ENCODE measurements around the gene FLYWCH1. TPM values are rescaled to one million over a fixed set of nuclear protein-coding genes. Genes with fewer than 3 reads are reported as not detected.

FLYWCH1 gene
- total RNA-seq, 1 experiment from 2014 or later, result 12.5 TPM

DNA sequence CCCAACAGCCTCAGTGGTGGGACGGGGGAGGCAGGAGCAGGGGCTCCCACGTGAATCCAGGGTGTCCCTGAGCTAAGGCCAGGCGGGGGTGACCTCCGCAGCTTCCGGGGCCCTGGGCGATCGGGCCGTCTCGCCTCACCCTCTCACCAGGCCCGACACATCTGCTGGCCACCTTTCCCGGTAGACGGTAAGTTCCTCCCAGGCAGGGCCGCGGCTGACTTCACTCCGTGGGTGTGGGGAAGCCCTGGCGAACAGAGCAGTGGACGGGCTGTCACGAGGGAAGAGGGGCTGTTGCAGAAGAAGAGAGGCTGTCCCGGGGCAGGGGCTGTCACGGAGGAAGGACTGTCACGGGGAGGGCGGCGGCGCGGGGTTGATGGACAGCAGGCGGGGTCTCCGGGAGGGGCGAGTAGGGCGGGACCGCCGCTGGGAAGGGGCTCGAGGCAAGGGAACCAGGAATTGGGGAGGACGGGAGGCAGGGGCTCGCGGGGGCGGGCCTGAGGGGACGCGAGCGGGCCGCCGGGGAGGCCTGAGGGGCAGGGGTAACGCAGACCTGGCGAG lies 68.0 kb downstream of the FLYWCH1 start:
- Mint-ChIP-seq H3K27ac (peak overlapping the region in 2 of 3 experiments; percentile 14 to 85; a peak in 3 of 7 replicates), H3K36me3 (ENCODE audit: insufficient read depth in 1 of 3, low read depth in 3 of 3) (peaks cover 7 to 33% (median 24%) of the 10 kb centered on the region in 3 experiments; a peak in 6 of 7 replicates), H3K9me3 (no peaks in the 10 kb centered on the region), H3K4me3 (peak overlapping the region; percentile 87 to 90), H3K27me3 (ENCODE audit: low read depth) (peaks cover 3% of the 10 kb centered on the region), H3K4me1 (peaks cover 26 to 31% of the 10 kb centered on the region in 2 experiments)
- Histone ChIP-seq H2BK120ac (ENCODE audit: low read depth, low read length, poor library complexity, severe bottlenecking) (no peak overlapping the region), H3K79me2 (ENCODE audit: insufficient read depth, low read length) (no peaks in the 10 kb centered on the region; the same call in 1 of the 2 replicates), H3K4me2 (ENCODE audit: insufficient read depth, insufficient read length, low read length) (peak overlapping the region; percentile 28), H3K27ac (ENCODE audit: insufficient read length, low read depth, low read length) (no peak overlapping the region), H2BK15ac (ENCODE audit: low read depth, low read length) (no peak overlapping the region), H3T11ph (ENCODE audit: low read length) (no peak overlapping the region), H3K56ac (ENCODE audit: insufficient read length, low read depth, low read length) (no peak overlapping the region), H2BK12ac (ENCODE audit: insufficient read length, low read depth, low read length) (no peak overlapping the region), H3K9me3 (ENCODE audit: control insufficient read depth, low read depth, low read length) (no peaks in the 10 kb centered on the region), H4K8ac (replicated peaks; ENCODE audit: insufficient read length, low read depth, low read length) (no peak overlapping the region), H3K18ac (ENCODE audit: insufficient read length, low read depth, low read length) (no peak overlapping the region), H3K79me1 (ENCODE audit: insufficient read depth, low read depth, low read length, poor library complexity, severe bottlenecking) (no peaks in the 10 kb centered on the region), H3K23ac (ENCODE audit: insufficient read length, low read depth, low read length) (no peak overlapping the region), H2BK5ac (ENCODE audit: insufficient read length, low read length) (no peak overlapping the region), H2AFZ (ENCODE audit: low read length) (no peak overlapping the region), H3K27me3 (ENCODE audit: insufficient read depth, low read length) (no peaks in the 10 kb centered on the region), H2AK5ac (ENCODE audit: insufficient read length, low read length) (no peak overlapping the region), H3K4ac (ENCODE audit: low read depth, low read length) (no peak overlapping the region), H3K23me2 (ENCODE audit: insufficient read length, low read depth, low read length, poor library complexity, severe bottlenecking) (peaks cover 9% of the 10 kb centered on the region), H3K4me1 (ENCODE audit: insufficient read depth, low read length) (no peaks in the 10 kb centered on the region), H4K5ac (ENCODE audit: insufficient read length, low read depth, low read length) (no peak overlapping the region), H4K20me1 (ENCODE audit: control insufficient read depth, insufficient read depth, insufficient read length) (no peaks in the 10 kb centered on the region), H4K91ac (ENCODE audit: insufficient read length, low read depth, low read length) (no peak overlapping the region), H3K9ac (ENCODE audit: extremely low read depth, insufficient read length, low read length) (peak overlapping the region; percentile 50), H3K14ac (ENCODE audit: insufficient read depth, low read length) (no peak overlapping the region; the same call in 1 of the 2 replicates), H2BK20ac (ENCODE audit: low read depth, low read length, poor library complexity, severe bottlenecking) (no peak overlapping the region)
- no peak for DNase-seq
- TF ChIP-seq, protein P1, sequence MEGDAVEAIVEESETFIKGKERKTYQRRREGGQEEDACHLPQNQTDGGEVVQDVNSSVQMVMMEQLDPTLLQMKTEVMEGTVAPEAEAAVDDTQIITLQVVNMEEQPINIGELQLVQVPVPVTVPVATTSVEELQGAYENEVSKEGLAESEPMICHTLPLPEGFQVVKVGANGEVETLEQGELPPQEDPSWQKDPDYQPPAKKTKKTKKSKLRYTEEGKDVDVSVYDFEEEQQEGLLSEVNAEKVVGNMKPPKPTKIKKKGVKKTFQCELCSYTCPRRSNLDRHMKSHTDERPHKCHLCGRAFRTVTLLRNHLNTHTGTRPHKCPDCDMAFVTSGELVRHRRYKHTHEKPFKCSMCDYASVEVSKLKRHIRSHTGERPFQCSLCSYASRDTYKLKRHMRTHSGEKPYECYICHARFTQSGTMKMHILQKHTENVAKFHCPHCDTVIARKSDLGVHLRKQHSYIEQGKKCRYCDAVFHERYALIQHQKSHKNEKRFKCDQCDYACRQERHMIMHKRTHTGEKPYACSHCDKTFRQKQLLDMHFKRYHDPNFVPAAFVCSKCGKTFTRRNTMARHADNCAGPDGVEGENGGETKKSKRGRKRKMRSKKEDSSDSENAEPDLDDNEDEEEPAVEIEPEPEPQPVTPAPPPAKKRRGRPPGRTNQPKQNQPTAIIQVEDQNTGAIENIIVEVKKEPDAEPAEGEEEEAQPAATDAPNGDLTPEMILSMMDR (conservative IDR thresholded peaks at IDR 0.05), result no peak
- WGBS (ENCODE audit: extremely low coverage, insufficient read length, low lambda C conversion rate), result no CpG with 5 or more reads among the region's 43 CpGs

Measured in H9 (cell line).